Neutrophil (primary cell): Measurements from ENCODE around the gene TCP10L.
"Not testable (repeated sequence)": the region's sequence is repeated elsewhere in the genome, so short reads cannot be mapped to it uniquely, and the experiment has no call there.

Source experiments
- H3K27ac ChIP-seq: fragments of 200-600 bp; sonication (generic); 2 replicates; pipeline ENCODE4 v1.5.1; 2016; ENCODE audit warnings: mild to moderate bottlenecking, moderate library complexity
- H3K27me3 ChIP-seq: fragments of 200-600 bp; sonication (generic); 2 replicates; pipeline ENCODE4 v1.6.0; 2016; ENCODE audit warnings: mild to moderate bottlenecking
- H3K36me3 ChIP-seq: fragments of 200-600 bp; sonication (generic); 2 replicates; pipeline ENCODE4 v1.5.1; 2017
- H3K4me1 ChIP-seq, 2 experiments: fragments of 200-600 bp in 1 of 2; sonication (generic) in 1 of 2; 1 replicate in 1 of 2; 2 replicates in 1 of 2; pipeline versions ENCODE4 v1.5.1 to v1.6.1; 2013 to 2016; ENCODE audit warnings: low read depth in 1 of 2, low read length in 1 of 2, mild to moderate bottlenecking in 1 of 2, moderate library complexity in 1 of 2; ENCODE audit not compliant: control insufficient read depth in 1 of 2, insufficient read depth in 1 of 2
- H3K4me3 ChIP-seq, 2 experiments: fragments of 200-600 bp in 1 of 2; sonication (generic) in 1 of 2; 1 replicate in 1 of 2; 2 replicates in 1 of 2; pipeline ENCODE4 v1.5.1; 2013 to 2016; ENCODE audit warnings: low read depth in 1 of 2, low read length in 1 of 2, mild to moderate bottlenecking in 1 of 2, moderate library complexity in 1 of 2
- H3K9me3 ChIP-seq: fragments of 200-600 bp; sonication (generic); 2 replicates; pipeline ENCODE4 v1.5.1; 2016
- TF ChIP-seq, protein P1 (sequence below): fragments of 200-600 bp; sonication (generic); IDR thresholded peaks from 2 replicates; pipeline ENCODE4 v1.5.1; 2016; ENCODE audit warnings: antibody characterized with exemption

The TCP10L gene

DNA sequence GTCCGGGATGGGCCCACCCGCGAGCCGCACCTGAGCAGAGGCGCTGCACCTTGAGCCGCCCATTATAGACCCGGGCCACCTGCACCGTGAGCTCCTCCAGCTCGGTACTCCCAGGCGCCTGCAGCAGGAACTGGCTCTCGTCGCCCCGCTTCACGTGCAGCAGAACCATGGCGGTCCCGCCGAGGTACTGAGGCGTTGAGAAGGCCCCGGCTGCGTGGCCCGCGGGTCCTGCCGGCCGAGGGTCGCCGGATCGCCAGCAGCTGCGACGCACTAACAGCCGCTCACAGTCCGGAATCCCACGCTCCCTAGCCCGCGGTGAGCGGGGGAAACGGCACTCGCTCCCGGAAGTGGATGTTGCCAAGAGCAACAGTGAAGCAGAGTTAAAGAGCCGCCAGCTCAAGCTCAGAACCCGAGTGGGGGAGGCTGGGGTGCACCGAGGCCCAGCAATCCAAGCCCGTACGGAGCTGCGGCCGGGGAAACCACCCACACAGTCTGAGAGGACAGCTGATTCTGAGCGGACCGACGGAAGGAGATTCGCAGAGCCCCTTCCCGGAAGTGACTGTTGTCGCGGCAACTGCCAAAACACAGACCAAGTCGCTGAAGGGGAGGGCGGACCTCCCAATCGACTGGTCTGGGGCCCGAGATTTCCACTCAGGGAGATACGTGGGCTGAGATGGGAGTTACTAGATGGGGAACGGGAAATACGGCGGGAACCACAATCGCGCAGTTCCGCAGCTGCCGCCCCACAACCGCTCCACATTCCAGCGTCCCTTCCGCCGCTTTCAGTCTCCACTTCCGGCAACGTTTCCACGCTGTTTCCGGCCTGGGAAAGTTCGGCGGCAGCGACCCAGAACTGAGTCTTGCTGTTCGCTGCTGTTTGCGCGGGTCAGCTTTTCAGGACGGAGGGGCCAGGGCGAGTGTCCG lies 27.0 kb upstream of the TCP10L start, which contains the start of gene CFAP298:
CFAP298 (minus strand) TSS at position 303 of the 924 bp plus-strand sequence; CDS start at position 169, 134 bp downstream.
- Histone ChIP-seq H3K36me3 (no peaks in the 10 kb centered on the region), H3K27ac (peak within 1 kb of the TSS; percentile 88), H3K27me3 (peaks cover 31% of the 10 kb centered on the region), H3K4me3 (peak within 1 kb of the TSS; percentile 77 to 79), H3K4me1 (peaks cover 12 to 17% of the 10 kb centered on the region in 2 experiments), H3K9me3 (no peaks in the 10 kb centered on the region)
- TF ChIP-seq, protein P1, sequence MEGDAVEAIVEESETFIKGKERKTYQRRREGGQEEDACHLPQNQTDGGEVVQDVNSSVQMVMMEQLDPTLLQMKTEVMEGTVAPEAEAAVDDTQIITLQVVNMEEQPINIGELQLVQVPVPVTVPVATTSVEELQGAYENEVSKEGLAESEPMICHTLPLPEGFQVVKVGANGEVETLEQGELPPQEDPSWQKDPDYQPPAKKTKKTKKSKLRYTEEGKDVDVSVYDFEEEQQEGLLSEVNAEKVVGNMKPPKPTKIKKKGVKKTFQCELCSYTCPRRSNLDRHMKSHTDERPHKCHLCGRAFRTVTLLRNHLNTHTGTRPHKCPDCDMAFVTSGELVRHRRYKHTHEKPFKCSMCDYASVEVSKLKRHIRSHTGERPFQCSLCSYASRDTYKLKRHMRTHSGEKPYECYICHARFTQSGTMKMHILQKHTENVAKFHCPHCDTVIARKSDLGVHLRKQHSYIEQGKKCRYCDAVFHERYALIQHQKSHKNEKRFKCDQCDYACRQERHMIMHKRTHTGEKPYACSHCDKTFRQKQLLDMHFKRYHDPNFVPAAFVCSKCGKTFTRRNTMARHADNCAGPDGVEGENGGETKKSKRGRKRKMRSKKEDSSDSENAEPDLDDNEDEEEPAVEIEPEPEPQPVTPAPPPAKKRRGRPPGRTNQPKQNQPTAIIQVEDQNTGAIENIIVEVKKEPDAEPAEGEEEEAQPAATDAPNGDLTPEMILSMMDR = no peak

DNA sequence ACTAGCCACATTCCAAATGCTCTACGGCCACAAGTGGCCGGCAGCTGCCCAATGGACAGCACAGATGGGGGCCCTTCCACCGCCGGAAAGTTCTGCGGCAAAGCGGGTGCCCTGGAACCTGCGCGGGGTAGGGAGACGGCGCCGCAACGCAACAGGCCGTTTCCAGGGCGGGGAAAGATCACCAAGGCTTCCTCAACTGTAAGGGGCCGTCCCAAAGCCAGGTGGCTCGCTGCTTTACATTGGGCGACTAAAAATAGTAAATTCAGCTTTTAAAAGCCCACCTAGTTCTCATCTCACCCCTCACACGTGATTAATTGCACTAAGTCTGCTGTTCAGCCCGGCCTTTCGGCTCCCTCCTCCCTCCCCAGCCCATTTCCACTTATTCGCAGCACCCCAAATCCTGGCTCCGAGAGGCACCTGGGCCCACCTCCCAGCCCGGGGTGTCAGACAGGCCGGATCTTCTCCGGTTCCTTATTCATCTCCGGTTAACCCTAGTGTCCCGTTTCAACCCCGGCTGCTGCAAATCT lies 26.2 kb upstream of the TCP10L start:
- no peaks in the 10 kb centered on the region for H3K9me3 ChIP-seq
- TF ChIP-seq, protein P1 = no peak
- H3K4me3 ChIP-seq = peak overlapping the region; percentile 77 to 79
- peak overlapping the region; percentile 88 for H3K27ac ChIP-seq
- peaks cover 12 to 17% of the 10 kb centered on the region in 2 experiments for H3K4me1 ChIP-seq
- peaks cover 25% of the 10 kb centered on the region for H3K27me3 ChIP-seq
- peaks cover 2% of the 10 kb centered on the region for H3K36me3 ChIP-seq

DNA sequence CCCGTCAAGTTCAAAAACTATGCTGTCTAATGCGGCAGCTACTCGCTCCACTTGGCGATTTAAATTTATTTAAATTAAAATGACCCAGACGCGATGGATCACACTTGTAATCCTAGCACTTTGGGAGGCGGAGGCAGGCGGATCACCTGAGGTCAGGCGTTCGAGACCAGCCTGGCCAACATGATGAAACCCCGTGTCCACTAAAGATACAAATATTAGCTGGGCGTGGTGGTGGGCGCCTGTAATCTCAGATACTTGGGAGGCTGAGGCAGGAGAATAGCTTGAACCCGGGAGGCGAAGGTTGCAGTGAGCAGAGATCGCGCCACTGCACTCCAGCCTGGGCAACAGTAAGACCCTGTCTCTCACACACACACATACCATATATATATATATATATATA lies 25.6 kb upstream of the TCP10L start:
- H3K27me3 ChIP-seq = peaks cover 19% of the 10 kb centered on the region
- peak overlapping the region in 1 of 2 experiments; percentile 79 for H3K4me3 ChIP-seq
- peaks cover 12 to 17% of the 10 kb centered on the region in 2 experiments for H3K4me1 ChIP-seq
- H3K36me3 ChIP-seq, H3K27ac ChIP-seq, H3K9me3 ChIP-seq: not testable (repeated sequence)

DNA sequence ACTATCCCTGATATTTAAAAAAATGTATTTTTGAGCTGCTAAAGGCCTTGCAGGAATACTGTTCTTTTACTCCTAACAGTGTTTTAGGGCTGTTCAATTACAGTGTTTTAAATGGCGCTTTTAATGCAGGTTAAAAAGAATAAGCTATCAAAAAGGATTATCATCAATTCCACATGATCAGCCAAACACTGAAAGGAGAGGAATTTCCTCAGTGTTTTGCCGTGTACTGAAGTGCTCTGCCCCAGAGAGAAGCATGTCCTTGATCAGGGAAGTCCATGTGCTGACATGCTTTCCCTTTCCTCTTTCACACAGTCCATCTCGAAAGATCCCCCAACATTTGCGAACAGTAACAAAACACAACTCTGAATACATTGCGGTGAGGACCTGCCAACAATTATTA lies 23.5 kb upstream of the TCP10L start:
- TF ChIP-seq, protein P1 = no peak
- Histone ChIP-seq H3K4me3 (no peak overlapping the region), H3K4me1 (peaks cover 12 to 17% of the 10 kb centered on the region in 2 experiments), H3K27ac (no peak overlapping the region), H3K36me3 (peaks cover 28% of the 10 kb centered on the region), H3K9me3 (no peaks in the 10 kb centered on the region), H3K27me3 (peaks cover 4% of the 10 kb centered on the region)

DNA sequence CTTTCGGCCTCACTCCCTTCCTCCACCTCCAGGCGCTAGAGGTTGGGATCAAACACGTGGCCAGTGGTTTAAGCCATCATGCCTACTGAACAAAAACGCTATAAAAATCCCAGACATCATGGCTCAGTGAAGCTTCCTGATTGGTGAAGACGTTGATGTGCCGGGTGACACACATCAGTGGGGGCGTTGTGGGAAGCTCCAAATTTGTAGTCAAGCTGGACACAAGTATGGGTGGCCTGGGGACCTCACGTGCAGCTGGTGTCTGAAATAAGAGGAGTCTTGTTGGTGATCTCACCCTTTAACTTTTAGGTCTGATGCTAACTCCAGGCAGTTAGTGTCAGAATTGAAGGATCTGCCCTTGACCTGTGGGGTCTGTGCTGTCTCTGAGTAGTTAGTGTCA lies 20.1 kb upstream of the TCP10L start:
- Histone ChIP-seq H3K27me3 (no peaks in the 10 kb centered on the region), H3K27ac (no peak overlapping the region), H3K4me3 (no peak overlapping the region), H3K4me1 (no peaks in the 10 kb centered on the region), H3K9me3 (no peaks in the 10 kb centered on the region), H3K36me3 (peaks cover 47% of the 10 kb centered on the region)
- TF ChIP-seq, protein P1 = no peak

DNA sequence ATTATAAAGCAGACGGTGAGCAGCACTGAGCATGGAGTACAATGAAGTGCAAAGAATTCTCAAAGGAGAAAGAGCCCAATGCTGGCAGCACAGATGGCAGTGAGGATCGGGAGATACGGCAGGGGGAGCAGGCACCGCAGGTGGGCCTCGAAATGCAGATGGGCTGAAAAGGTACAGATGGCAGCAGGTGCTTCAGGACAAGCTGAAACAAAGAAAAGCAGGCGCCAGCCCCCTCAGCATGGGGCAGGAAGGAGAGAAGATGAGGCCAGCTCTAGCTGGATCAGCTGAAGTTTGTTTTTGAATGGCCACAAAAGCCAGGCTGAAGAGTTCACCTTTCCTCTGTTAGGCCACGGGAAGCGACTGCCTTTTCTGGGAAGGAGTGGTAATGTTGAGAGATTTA lies 19.1 kb upstream of the TCP10L start:
- TF ChIP-seq, protein P1 = no peak
- no peak overlapping the region for H3K27ac ChIP-seq
- H3K4me1 ChIP-seq = no peaks in the 10 kb centered on the region
- no peaks in the 10 kb centered on the region for H3K27me3 ChIP-seq
- no peak overlapping the region for H3K4me3 ChIP-seq
- H3K9me3 ChIP-seq = no peaks in the 10 kb centered on the region
- H3K36me3 ChIP-seq = peaks cover 54% of the 10 kb centered on the region
